HepG2 (cell line): ENCODE data around the gene ITPRIP.

Experiments
- ARNTL ChIP-seq: sonication (generic); formaldehyde crosslinking; IDR thresholded peaks from 2 replicates; pipeline ENCODE4 v1.4.0; 2020; ENCODE audit warnings: mild to moderate bottlenecking, missing genetic modification reagents
- BHLHE40 ChIP-seq: IDR thresholded peaks from 2 replicates; pipeline ENCODE4 v1.6.1; 2011; ENCODE audit warnings: low read length, improper control_type of control experiment
- MAFK ChIP-seq, 2 experiments: IDR thresholded peaks in 1 of 2; conservative IDR thresholded peaks in 1 of 2; 2 replicates each; pipeline ENCODE4 v1.6.1; 2011; ENCODE audit warnings: improper control_type of control experiment in 2 of 2, low read length in 2 of 2
- MATR3 ChIP-seq: sonication (generic); formaldehyde crosslinking; IDR thresholded peaks from 2 replicates; pipeline ENCODE4 v1.4.0; 2020; ENCODE audit warnings: missing genetic modification reagents
- ZSCAN22 ChIP-seq: sonication (generic); formaldehyde crosslinking; IDR thresholded peaks from 2 replicates; pipeline ENCODE4 v1.4.0; 2020; ENCODE audit warnings: mild to moderate bottlenecking, missing genetic modification reagents
- TF ChIP-seq, protein P1 (sequence below): sonication (generic); formaldehyde crosslinking; IDR thresholded peaks from 2 replicates; pipeline ENCODE4 v1.5.0; 2020; ENCODE audit warnings: mild to moderate bottlenecking, missing genetic modification reagents, moderate library complexity
- TF ChIP-seq, protein P2 (sequence below): sonication (generic); formaldehyde crosslinking; IDR thresholded peaks from 2 replicates; pipeline ENCODE4 v1.8.1; 2023; ENCODE audit warnings: mild to moderate bottlenecking, moderate library complexity, missing genetic modification reagents

DNA sequence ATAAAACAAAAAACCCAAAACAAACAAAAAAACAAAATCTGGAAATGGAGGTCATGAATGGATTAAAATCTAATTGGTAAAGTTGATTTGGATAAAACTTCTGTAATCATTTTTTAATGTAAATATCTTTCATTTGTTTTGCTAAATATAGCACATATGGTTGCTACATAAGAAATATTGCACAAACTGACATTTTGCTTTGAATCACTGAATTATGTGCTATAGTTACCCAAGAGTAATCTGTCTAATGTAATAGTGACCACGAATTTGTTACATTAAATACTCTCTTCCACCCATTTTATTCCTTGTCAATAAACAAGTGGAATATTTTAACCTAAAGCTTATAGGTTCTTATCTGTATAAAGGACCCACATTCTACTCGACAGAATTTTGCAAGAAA, 21.5 kb upstream of the ITPRIP start:
- no peak for TF ChIP-seq MATR3 (CRISPR knock-in tag)
- TF ChIP-seq, protein P1, sequence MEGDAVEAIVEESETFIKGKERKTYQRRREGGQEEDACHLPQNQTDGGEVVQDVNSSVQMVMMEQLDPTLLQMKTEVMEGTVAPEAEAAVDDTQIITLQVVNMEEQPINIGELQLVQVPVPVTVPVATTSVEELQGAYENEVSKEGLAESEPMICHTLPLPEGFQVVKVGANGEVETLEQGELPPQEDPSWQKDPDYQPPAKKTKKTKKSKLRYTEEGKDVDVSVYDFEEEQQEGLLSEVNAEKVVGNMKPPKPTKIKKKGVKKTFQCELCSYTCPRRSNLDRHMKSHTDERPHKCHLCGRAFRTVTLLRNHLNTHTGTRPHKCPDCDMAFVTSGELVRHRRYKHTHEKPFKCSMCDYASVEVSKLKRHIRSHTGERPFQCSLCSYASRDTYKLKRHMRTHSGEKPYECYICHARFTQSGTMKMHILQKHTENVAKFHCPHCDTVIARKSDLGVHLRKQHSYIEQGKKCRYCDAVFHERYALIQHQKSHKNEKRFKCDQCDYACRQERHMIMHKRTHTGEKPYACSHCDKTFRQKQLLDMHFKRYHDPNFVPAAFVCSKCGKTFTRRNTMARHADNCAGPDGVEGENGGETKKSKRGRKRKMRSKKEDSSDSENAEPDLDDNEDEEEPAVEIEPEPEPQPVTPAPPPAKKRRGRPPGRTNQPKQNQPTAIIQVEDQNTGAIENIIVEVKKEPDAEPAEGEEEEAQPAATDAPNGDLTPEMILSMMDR (CRISPR knock-in tag) = no peak
- no peak for TF ChIP-seq BHLHE40
- TF ChIP-seq ZSCAN22 (CRISPR knock-in tag) = no peak
- TF ChIP-seq MAFK (conservative IDR thresholded peaks at IDR 0.05 in 1 of 2, IDR thresholded peaks at IDR 0.05 in 1 of 2; ENCODE audit: low read length in 2 of 2) = no peak
- TF ChIP-seq, protein P2, sequence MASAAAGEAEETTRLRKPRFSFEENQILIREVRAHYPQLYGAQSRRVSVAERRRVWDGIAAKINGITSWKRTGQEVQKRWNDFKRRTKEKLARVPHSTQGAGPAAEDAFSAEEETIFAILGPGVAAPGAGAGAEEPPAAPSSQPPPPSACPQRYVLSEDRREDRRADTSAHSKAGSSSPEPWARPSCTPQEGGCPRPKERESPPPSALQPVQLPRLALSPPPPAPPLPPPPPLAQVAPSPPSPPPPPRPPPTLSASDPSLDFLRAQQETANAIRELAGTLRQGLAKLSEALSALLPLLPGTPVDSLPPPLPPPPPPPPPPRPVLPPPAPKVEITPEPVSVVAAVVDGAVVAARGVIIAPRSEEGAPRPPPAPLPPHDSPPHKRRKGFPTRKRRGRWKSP = no peak
- TF ChIP-seq ARNTL (CRISPR knock-in tag) = no peak
